ENCODE data around the gene OR6J1. TPM values are rescaled to one million over a fixed set of nuclear protein-coding genes. Genes with fewer than 3 reads are reported as not detected.

The OR6J1 gene
- total and polyA plus RNA-seq, 2 of the 8 experiments (the other 6 are each of a cell fraction or from before 2014, with no cell fraction given), result not detected

GRCh38 chr14:22666203-22666893, 22.2 kb upstream of the OR6J1 start (continued):
- TF ChIP-seq EGR1 (IDR thresholded peaks at IDR 0.05; ENCODE audit: borderline replicate concordance, low read depth, low read length) (no peak), NRF1 (IDR thresholded peaks at IDR 0.05; ENCODE audit: low read depth, low read length) (no peak), JUN (IDR thresholded peaks at IDR 0.05; ENCODE audit: low read depth, low read length) (no peak), SRF (IDR thresholded peaks at IDR 0.05; ENCODE audit: low read depth, low read length) (no peak)
